Osteoblast (primary cell): ENCODE measurements around the gene PRKCQ. TPM values are rescaled to one million over a fixed set of nuclear protein-coding genes. Genes with fewer than 3 reads are reported as not detected.

Source experiments
- DNase-seq: peaks from one replicate; pipeline ENCODE4 v3.0.0; 2011; ENCODE audit warnings: low spot score, mixed read lengths; ENCODE audit not compliant: insufficient read length; ENCODE audit errors: missing footprints
- H2AFZ ChIP-seq: 2 replicates; pipeline ENCODE4 v1.6.0; 2011; ENCODE audit warnings: mild to moderate bottlenecking, low read length
- H3K27ac ChIP-seq: 2 replicates; pipeline ENCODE4 v1.5.1; 2011; ENCODE audit warnings: mild to moderate bottlenecking, low read depth, low read length, moderate library complexity
- H3K27me3 ChIP-seq: 2 replicates; pipeline ENCODE4 v1.6.0; 2012; ENCODE audit warnings: mild to moderate bottlenecking, control low read depth, inconsistent platforms, low read length, moderate library complexity; ENCODE audit not compliant: insufficient read depth
- H3K36me3 ChIP-seq: 2 replicates; pipeline ENCODE4 v1.5.1; 2011; ENCODE audit warnings: mild to moderate bottlenecking, low read length, control low read depth, moderate library complexity; ENCODE audit not compliant: insufficient read depth
- H3K4me1 ChIP-seq: 2 replicates; pipeline ENCODE4 v1.5.1; 2011; ENCODE audit warnings: mild to moderate bottlenecking, low read length, control low read depth, moderate library complexity; ENCODE audit not compliant: insufficient read depth
- H3K4me2 ChIP-seq: 2 replicates; pipeline ENCODE4 v1.6.0; 2011; ENCODE audit warnings: mild to moderate bottlenecking, low read length; ENCODE audit not compliant: insufficient read depth
- H3K4me3 ChIP-seq: fragments of 200-600 bp; sonication (generic); 3 replicates; pipeline ENCODE4 v1.5.1; 2012; ENCODE audit warnings: mild to moderate bottlenecking, low read length, inconsistent platforms; ENCODE audit not compliant: insufficient read depth
- H3K79me2 ChIP-seq: 2 replicates; pipeline ENCODE4 v1.6.0; 2012; ENCODE audit warnings: mild to moderate bottlenecking, low read length, control low read depth, inconsistent platforms; ENCODE audit not compliant: insufficient read depth
- H3K9me3 ChIP-seq: 2 replicates; pipeline ENCODE4 v1.5.1; 2011; ENCODE audit warnings: low read depth, low read length, control low read depth
- H4K20me1 ChIP-seq: 2 replicates; pipeline ENCODE4 v1.6.0; 2012; ENCODE audit warnings: mild to moderate bottlenecking, low read length, control low read depth; ENCODE audit not compliant: insufficient read depth
- total RNA-seq: library from RNA; depleted of rRNA; stranded (reverse); fragments of >200 nt; gene quantifications from 2 replicates; pipeline ENCODE4 v1.2.3, GENCODE V29; 2012
- TF ChIP-seq, protein P1 (sequence below): IDR thresholded peaks from 2 replicates; pipeline ENCODE4 v1.5.1; 2011; ENCODE audit warnings: mild to moderate bottlenecking, low read depth, low read length, moderate library complexity; ENCODE audit errors: extremely low read depth

Gene PRKCQ
- total RNA-seq, 1 donor, result not detected

DNA sequence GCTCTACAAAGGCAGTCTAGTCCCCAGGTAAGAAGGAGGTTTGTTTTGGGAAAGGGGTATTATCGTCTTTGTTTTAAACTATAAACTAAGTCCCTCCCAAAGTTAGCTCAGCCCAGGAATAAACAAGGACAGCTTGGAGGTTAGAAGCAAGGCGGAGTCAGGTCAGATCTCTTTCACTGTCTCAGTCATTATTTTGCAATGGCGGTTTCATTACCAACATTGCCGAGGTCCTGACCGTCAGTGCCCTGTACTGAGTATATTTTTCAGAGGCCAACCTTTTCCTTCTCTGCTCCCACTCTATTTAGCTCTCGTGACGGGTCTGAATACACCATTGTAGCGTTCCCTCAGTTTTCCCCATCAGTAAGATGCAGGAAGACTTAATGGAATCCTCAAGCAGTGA, 184.5 kb downstream of the PRKCQ start:
- no peak for DNase-seq
- H4K20me1 ChIP-seq, result no peaks in the 10 kb centered on the region
- TF ChIP-seq, protein P1, sequence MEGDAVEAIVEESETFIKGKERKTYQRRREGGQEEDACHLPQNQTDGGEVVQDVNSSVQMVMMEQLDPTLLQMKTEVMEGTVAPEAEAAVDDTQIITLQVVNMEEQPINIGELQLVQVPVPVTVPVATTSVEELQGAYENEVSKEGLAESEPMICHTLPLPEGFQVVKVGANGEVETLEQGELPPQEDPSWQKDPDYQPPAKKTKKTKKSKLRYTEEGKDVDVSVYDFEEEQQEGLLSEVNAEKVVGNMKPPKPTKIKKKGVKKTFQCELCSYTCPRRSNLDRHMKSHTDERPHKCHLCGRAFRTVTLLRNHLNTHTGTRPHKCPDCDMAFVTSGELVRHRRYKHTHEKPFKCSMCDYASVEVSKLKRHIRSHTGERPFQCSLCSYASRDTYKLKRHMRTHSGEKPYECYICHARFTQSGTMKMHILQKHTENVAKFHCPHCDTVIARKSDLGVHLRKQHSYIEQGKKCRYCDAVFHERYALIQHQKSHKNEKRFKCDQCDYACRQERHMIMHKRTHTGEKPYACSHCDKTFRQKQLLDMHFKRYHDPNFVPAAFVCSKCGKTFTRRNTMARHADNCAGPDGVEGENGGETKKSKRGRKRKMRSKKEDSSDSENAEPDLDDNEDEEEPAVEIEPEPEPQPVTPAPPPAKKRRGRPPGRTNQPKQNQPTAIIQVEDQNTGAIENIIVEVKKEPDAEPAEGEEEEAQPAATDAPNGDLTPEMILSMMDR, result no peak

DNA sequence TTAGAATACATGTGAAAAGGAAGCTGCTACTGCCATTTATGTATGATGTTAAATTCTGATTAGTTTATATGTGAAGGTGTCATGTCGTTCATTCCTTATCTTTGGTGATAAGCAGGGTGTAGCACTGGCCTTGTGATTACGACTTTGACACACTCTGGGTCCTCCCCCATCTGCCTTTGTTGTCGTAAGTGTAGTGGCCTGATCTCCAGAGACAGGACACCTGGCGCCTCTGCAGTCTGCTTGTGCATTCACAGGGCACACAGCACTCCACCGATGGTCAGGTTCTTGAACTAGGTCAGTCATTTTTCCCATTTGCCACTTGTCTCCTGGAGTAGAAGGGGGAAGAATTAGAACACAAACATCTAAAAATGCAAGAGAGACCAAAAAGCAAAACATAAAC, 186.0 kb downstream of the PRKCQ start:
- TF ChIP-seq, protein P1, result no peak
- Histone ChIP-seq H3K79me2 (no peaks in the 10 kb centered on the region), H3K4me2 (no peak overlapping the region), H2AFZ (no peak overlapping the region), H3K4me3 (no peak overlapping the region), H3K36me3 (no peaks in the 10 kb centered on the region), H3K27me3 (peaks cover 3% of the 10 kb centered on the region), H3K9me3 (no peaks in the 10 kb centered on the region), H3K4me1 (no peaks in the 10 kb centered on the region), H3K27ac (no peak overlapping the region), H4K20me1 (no peaks in the 10 kb centered on the region)
- DNase-seq, result no peak

More for the DNA sequence above, 184.5 kb downstream of the PRKCQ start:
- no peak overlapping the region for H2AFZ ChIP-seq
- H3K9me3 ChIP-seq, result no peaks in the 10 kb centered on the region
- H3K27ac ChIP-seq, result no peak overlapping the region
- no peaks in the 10 kb centered on the region for H3K4me1 ChIP-seq
- no peaks in the 10 kb centered on the region for H3K36me3 ChIP-seq
- peaks cover 3% of the 10 kb centered on the region for H3K27me3 ChIP-seq
- H3K79me2 ChIP-seq, result no peaks in the 10 kb centered on the region
- no peak overlapping the region for H3K4me3 ChIP-seq
- no peak overlapping the region for H3K4me2 ChIP-seq

- Histone ChIP-seq H3K4me1 (no peaks in the 10 kb centered on the region), H3K27ac (no peak overlapping the region), H2AFZ (no peak overlapping the region), H3K9me3 (no peaks in the 10 kb centered on the region), H3K4me3 (no peak overlapping the region), H3K4me2 (no peak overlapping the region), H3K27me3 (peaks cover 3% of the 10 kb centered on the region), H3K36me3 (no peaks in the 10 kb centered on the region), H4K20me1 (no peaks in the 10 kb centered on the region), H3K79me2 (no peaks in the 10 kb centered on the region)
- TF ChIP-seq, protein P1, result no peak
- DNase-seq, result no peak
Measured at GRCh38 chr10:6393168-6393567, 186.9 kb downstream of the PRKCQ start.

DNA sequence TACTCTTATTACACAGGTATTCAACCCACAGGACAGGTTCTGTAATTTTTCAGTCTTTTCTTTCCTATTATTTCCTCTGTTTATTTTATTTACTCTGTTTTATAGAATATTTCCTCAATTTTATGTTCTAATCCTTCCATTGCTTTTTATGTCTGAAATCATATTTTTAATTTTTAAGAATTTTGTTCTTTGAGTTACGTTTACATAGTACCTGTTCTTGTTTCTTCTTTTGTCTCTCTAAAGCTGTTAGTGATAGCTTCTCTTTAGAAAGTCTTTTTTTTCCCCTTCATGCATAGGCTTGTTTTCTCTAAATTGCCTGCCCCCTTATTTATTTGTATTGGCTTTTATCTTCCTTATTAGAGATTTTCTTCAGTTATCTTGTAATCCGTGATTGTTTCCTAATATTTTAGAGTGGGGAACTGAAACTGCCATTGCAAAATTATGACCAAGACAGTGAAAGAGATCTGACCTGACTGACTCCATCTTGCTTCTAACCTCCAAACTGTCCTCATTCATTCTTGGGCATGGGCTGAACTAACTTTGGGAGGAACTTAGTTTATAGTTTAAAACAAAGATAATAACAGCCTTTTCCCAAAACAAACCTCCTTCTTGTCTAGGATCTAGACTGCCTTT, 189.7 kb downstream of the PRKCQ start:
- Histone ChIP-seq H3K79me2 (no peaks in the 10 kb centered on the region), H3K9me3 (no peaks in the 10 kb centered on the region), H3K4me1 (no peaks in the 10 kb centered on the region), H3K27me3 (no peaks in the 10 kb centered on the region), H3K4me2 (no peak overlapping the region), H3K27ac (no peak overlapping the region), H3K4me3 (no peak overlapping the region), H2AFZ (no peak overlapping the region), H3K36me3 (no peaks in the 10 kb centered on the region), H4K20me1 (no peaks in the 10 kb centered on the region)
- TF ChIP-seq, protein P1, result no peak
- no peak for DNase-seq
